CD4-positive, CD25-positive, alpha-beta regulatory T cell (primary cell): ENCODE data around the gene GPC5. TPM values are rescaled to one million over a fixed set of nuclear protein-coding genes. Genes with fewer than 3 reads are reported as not detected.

Experiments
- ATAC-seq, 2 donors: fragments of 150-1000 bp; cut with Tn5 transposase; one replicate each; pipeline ENCODE4 v1.10.0; 2021; ENCODE audit warnings: low read depth in 2 of 2, moderate number of reproducible peaks in 2 of 2, moderate library complexity in 1 of 2
- DNase-seq, 3 donors: peaks; one replicate each; pipeline versions ENCODE4 v3.0.0 to v3.0.0-alpha.2; 2012 to 2022; ENCODE audit warnings: mixed read lengths in 1 of 3
- H3K27ac ChIP-seq: one replicate; pipeline ENCODE4 v1.7.0; 2013; ENCODE audit warnings: mild to moderate bottlenecking, low read length; ENCODE audit not compliant: insufficient read depth, poor library complexity, severe bottlenecking
- H3K27me3 ChIP-seq: one replicate; pipeline ENCODE4 v1.7.0; 2013; ENCODE audit warnings: low read length; ENCODE audit not compliant: control insufficient read depth, insufficient read depth
- H3K36me3 ChIP-seq: one replicate; pipeline ENCODE4 v1.7.0; 2013; ENCODE audit warnings: mild to moderate bottlenecking, low read length, moderate library complexity; ENCODE audit not compliant: control insufficient read depth, insufficient read depth
- H3K4me1 ChIP-seq: 2 replicates; pipeline ENCODE4 v1.7.0; 2013; ENCODE audit warnings: mild to moderate bottlenecking, low read length; ENCODE audit not compliant: insufficient read depth, control insufficient read depth, poor library complexity, severe bottlenecking
- H3K4me3 ChIP-seq: one replicate; pipeline ENCODE4 v1.7.0; 2013; ENCODE audit warnings: low read depth, mild to moderate bottlenecking, low read length, moderate library complexity
- H3K9me3 ChIP-seq, 2 experiments: 1 replicate in 1 of 2; 2 replicates in 1 of 2; pipeline ENCODE4 v1.7.0; 2013; ENCODE audit warnings: low read length in 2 of 2, mild to moderate bottlenecking in 1 of 2, moderate library complexity in 1 of 2; ENCODE audit not compliant: control insufficient read depth in 2 of 2
- H3K27ac Mint-ChIP-seq, 3 donors: one replicate each; pipeline ENCODE4 v1.8.0; 2020 to 2022; ENCODE audit warnings: mild to moderate bottlenecking in 3 of 3, mixed read lengths in 3 of 3, moderate library complexity in 2 of 3
- H3K27me3 Mint-ChIP-seq: one replicate; pipeline ENCODE4 v1.8.0; 2022; ENCODE audit warnings: mild to moderate bottlenecking, mixed read lengths
- H3K36me3 Mint-ChIP-seq: one replicate; pipeline ENCODE4 v1.8.0; 2020; ENCODE audit warnings: mixed read lengths
- H3K4me1 Mint-ChIP-seq, 4 donors: one replicate each; pipeline ENCODE4 v1.8.0; 2020 to 2022; ENCODE audit warnings: mixed read lengths in 4 of 4, mild to moderate bottlenecking in 1 of 4
- H3K4me3 Mint-ChIP-seq, 4 donors: one replicate each; pipeline ENCODE4 v1.8.0; 2020 to 2022; ENCODE audit warnings: mild to moderate bottlenecking in 4 of 4, mixed read lengths in 4 of 4, moderate library complexity in 3 of 4
- H3K9me3 Mint-ChIP-seq, 7 donors: one replicate each; pipeline ENCODE4 v1.8.0; 2020 to 2022; ENCODE audit warnings: mixed read lengths in 7 of 7, mild to moderate bottlenecking in 3 of 7, moderate library complexity in 2 of 7
- polyA plus RNA-seq, 4 donors: library from polyadenylated mRNA; unstranded; fragments of 300-500 nt; fragmentation: Illumina TruSeq; gene quantifications; one replicate each; pipeline ENCODE4 v1.2.3, GENCODE V29; 2021
- total RNA-seq: library from RNA; stranded (reverse); gene quantifications from one replicate; pipeline ENCODE4 v1.2.3, GENCODE V29; 2022

Gene GPC5
- total and polyA plus RNA-seq, 5 donors from 2014 or later, result 0.29 to 0.81 (median 0.59) TPM; not detected in 2

GRCh38 chr13:91652404-91653301 is 254.2 kb downstream of the GPC5 start:
- no peak overlapping the region for H3K27ac Mint-ChIP-seq
- no peaks in the 10 kb centered on the region for H3K4me1 Mint-ChIP-seq
- Histone ChIP-seq H3K36me3 (no peaks in the 10 kb centered on the region), H3K4me1 (no peaks in the 10 kb centered on the region), H3K9me3 (no peaks in the 10 kb centered on the region), H3K27ac (no peak overlapping the region), H3K27me3 (no peaks in the 10 kb centered on the region), H3K4me3 (no peak overlapping the region)
- H3K9me3 Mint-ChIP-seq, result peaks cover 0 to 17% (median 3%) of the 10 kb centered on the region in 7 donors
- H3K36me3 Mint-ChIP-seq, result no peaks in the 10 kb centered on the region
- ATAC-seq (no peak), DNase-seq (no peak)
- no peak overlapping the region for H3K4me3 Mint-ChIP-seq
- no peaks in the 10 kb centered on the region for H3K27me3 Mint-ChIP-seq

- H3K4me3 ChIP-seq, result no peak overlapping the region
- ATAC-seq (no peak), DNase-seq (no peak)
- no peaks in the 10 kb centered on the region for H3K36me3 ChIP-seq
- H3K4me1 ChIP-seq, result no peaks in the 10 kb centered on the region
- H3K27me3 Mint-ChIP-seq, result no peaks in the 10 kb centered on the region
- no peak overlapping the region for H3K4me3 Mint-ChIP-seq
- H3K4me1 Mint-ChIP-seq, result no peaks in the 10 kb centered on the region
- no peaks in the 10 kb centered on the region for H3K36me3 Mint-ChIP-seq
- no peaks in the 10 kb centered on the region for H3K9me3 ChIP-seq
- no peak overlapping the region for H3K27ac ChIP-seq
- H3K9me3 Mint-ChIP-seq, result peaks cover 0 to 9% (median 3%) of the 10 kb centered on the region in 7 donors
- no peaks in the 10 kb centered on the region for H3K27me3 ChIP-seq
- no peak overlapping the region for H3K27ac Mint-ChIP-seq
These were observed 257.3 kb downstream of the GPC5 start for GRCh38 chr13:91655731-91656130.

- DNase-seq (no peak), ATAC-seq (no peak)
- no peak overlapping the region for H3K27ac ChIP-seq
- H3K27me3 Mint-ChIP-seq, result no peaks in the 10 kb centered on the region
- H3K4me1 Mint-ChIP-seq, result no peaks in the 10 kb centered on the region
- no peak overlapping the region for H3K4me3 Mint-ChIP-seq
- H3K9me3 ChIP-seq, result no peaks in the 10 kb centered on the region
- no peaks in the 10 kb centered on the region for H3K27me3 ChIP-seq
- H3K4me1 ChIP-seq, result no peaks in the 10 kb centered on the region
- H3K9me3 Mint-ChIP-seq, result peaks cover 0 to 9% (median 5%) of the 10 kb centered on the region in 7 donors
- H3K27ac Mint-ChIP-seq, result no peak overlapping the region
- no peaks in the 10 kb centered on the region for H3K36me3 Mint-ChIP-seq
- no peak overlapping the region for H3K4me3 ChIP-seq
- no peaks in the 10 kb centered on the region for H3K36me3 ChIP-seq
These were observed 258.9 kb downstream of the GPC5 start for GRCh38 chr13:91657283-91657682.

- H3K36me3 Mint-ChIP-seq, result no peaks in the 10 kb centered on the region
- H3K27me3 Mint-ChIP-seq, result no peaks in the 10 kb centered on the region
- no peak overlapping the region for H3K27ac ChIP-seq
- H3K27ac Mint-ChIP-seq, result no peak overlapping the region
- no peaks in the 10 kb centered on the region for H3K36me3 ChIP-seq
- H3K4me3 ChIP-seq, result no peak overlapping the region
- no peaks in the 10 kb centered on the region for H3K4me1 Mint-ChIP-seq
- H3K4me1 ChIP-seq, result no peaks in the 10 kb centered on the region
- H3K27me3 ChIP-seq, result no peaks in the 10 kb centered on the region
- ATAC-seq, result no peak
- no peaks in the 10 kb centered on the region for H3K9me3 ChIP-seq
- no peak overlapping the region for H3K4me3 Mint-ChIP-seq
- H3K9me3 Mint-ChIP-seq, result peaks cover 0 to 7% (median 3%) of the 10 kb centered on the region in 7 donors
- DNase-seq, result no peak
These were observed 261.0 kb downstream of the GPC5 start for GRCh38 chr13:91659256-91660075.

GRCh38 chr13:91660076-91660415 is 261.6 kb downstream of the GPC5 start:
- H3K4me3 ChIP-seq, result no peak overlapping the region
- H3K27me3 ChIP-seq, result no peaks in the 10 kb centered on the region
- H3K36me3 Mint-ChIP-seq, result no peaks in the 10 kb centered on the region

GRCh38 chr13:91661692-91662490 is 263.5 kb downstream of the GPC5 start:
- Mint-ChIP-seq H3K27ac (no peak overlapping the region), H3K4me1 (no peaks in the 10 kb centered on the region), H3K27me3 (no peaks in the 10 kb centered on the region), H3K4me3 (no peak overlapping the region), H3K9me3 (peaks cover 0 to 5% (median 2%) of the 10 kb centered on the region in 7 donors), H3K36me3 (no peaks in the 10 kb centered on the region)
- Histone ChIP-seq H3K27me3 (no peaks in the 10 kb centered on the region), H3K27ac (no peak overlapping the region), H3K4me1 (no peaks in the 10 kb centered on the region), H3K36me3 (no peaks in the 10 kb centered on the region), H3K9me3 (no peaks in the 10 kb centered on the region), H3K4me3 (no peak overlapping the region)
- DNase-seq (no peak), ATAC-seq (no peak)

More at GRCh38 chr13:91660076-91660415, 261.6 kb downstream of the GPC5 start:
- ATAC-seq (no peak), DNase-seq (no peak)
- H3K4me1 ChIP-seq, result no peaks in the 10 kb centered on the region
- H3K4me3 Mint-ChIP-seq, result no peak overlapping the region
- no peaks in the 10 kb centered on the region for H3K9me3 ChIP-seq
- H3K4me1 Mint-ChIP-seq, result no peaks in the 10 kb centered on the region
- H3K27ac Mint-ChIP-seq, result no peak overlapping the region
- H3K27me3 Mint-ChIP-seq, result no peaks in the 10 kb centered on the region
- no peak overlapping the region for H3K27ac ChIP-seq
- peaks cover 0 to 7% (median 3%) of the 10 kb centered on the region in 7 donors for H3K9me3 Mint-ChIP-seq
- H3K36me3 ChIP-seq, result no peaks in the 10 kb centered on the region

GRCh38 chr13:91664039-91664438 is 265.6 kb downstream of the GPC5 start:
- Histone ChIP-seq H3K4me1 (no peaks in the 10 kb centered on the region), H3K4me3 (no peak overlapping the region), H3K36me3 (no peaks in the 10 kb centered on the region), H3K27me3 (no peaks in the 10 kb centered on the region), H3K9me3 (no peaks in the 10 kb centered on the region), H3K27ac (no peak overlapping the region)
- Mint-ChIP-seq H3K27me3 (no peaks in the 10 kb centered on the region), H3K4me3 (no peak overlapping the region), H3K4me1 (no peaks in the 10 kb centered on the region), H3K36me3 (no peaks in the 10 kb centered on the region), H3K9me3 (peaks cover 0 to 5% (median 0%) of the 10 kb centered on the region in 7 donors), H3K27ac (no peak overlapping the region)
- DNase-seq (no peak), ATAC-seq (no peak)
